ENCODE measurements around the gene PRRC2B. TPM values are rescaled to one million over a fixed set of nuclear protein-coding genes. Genes with fewer than 3 reads are reported as not detected.

Gene PRRC2B
- total and polyA plus RNA-seq, 2 of the 8 experiments (the other 6 are each of a cell fraction or from before 2014, with no cell fraction given): 37.3 to 249 TPM

GRCh38 chr9:131423171-131423581, 29.3 kb downstream of the PRRC2B start (continued):
- TF ChIP-seq BRCA1 (IDR thresholded peaks at IDR 0.05; ENCODE audit: low read depth, low read length) (no peak), TCF12 (IDR thresholded peaks at IDR 0.05; ENCODE audit: low read depth, low read length) (0 out of 2 replicates have a peak, but pooled peaks have one; percentile 40), POLR2A (IDR thresholded peaks at IDR 0.05; ENCODE audit: control extremely low read depth in 1 of 2, low read depth in 2 of 2, low read length in 2 of 2) (peak in 1 of 2 experiments; percentile 59; a peak in 1 of 3 replicates)

Measured in H1 (cell line).